HG03060 (cell line): Measurements from ENCODE around the gene EDN3.

Experiments used
- ATAC-seq: cut with Tn5 transposase; IDR thresholded peaks from one replicate; pipeline ENCODE4 v1.9.1; 2021; ENCODE audit warnings: low read depth, moderate number of reproducible peaks; ENCODE audit not compliant: unreplicated experiment

The EDN3 gene

GRCh38 chr20:59360934-59361333 is 60.5 kb downstream of the EDN3 start:
- no peak for ATAC-seq

- no peak for ATAC-seq
These were observed 61.0 kb downstream of the EDN3 start for GRCh38 chr20:59361411-59361810.

- ATAC-seq, result no peak
These were observed 62.7 kb downstream of the EDN3 start for GRCh38 chr20:59363101-59363500.

- no peak for ATAC-seq
These were observed 64.2 kb downstream of the EDN3 start for GRCh38 chr20:59364611-59365010.

DNA sequence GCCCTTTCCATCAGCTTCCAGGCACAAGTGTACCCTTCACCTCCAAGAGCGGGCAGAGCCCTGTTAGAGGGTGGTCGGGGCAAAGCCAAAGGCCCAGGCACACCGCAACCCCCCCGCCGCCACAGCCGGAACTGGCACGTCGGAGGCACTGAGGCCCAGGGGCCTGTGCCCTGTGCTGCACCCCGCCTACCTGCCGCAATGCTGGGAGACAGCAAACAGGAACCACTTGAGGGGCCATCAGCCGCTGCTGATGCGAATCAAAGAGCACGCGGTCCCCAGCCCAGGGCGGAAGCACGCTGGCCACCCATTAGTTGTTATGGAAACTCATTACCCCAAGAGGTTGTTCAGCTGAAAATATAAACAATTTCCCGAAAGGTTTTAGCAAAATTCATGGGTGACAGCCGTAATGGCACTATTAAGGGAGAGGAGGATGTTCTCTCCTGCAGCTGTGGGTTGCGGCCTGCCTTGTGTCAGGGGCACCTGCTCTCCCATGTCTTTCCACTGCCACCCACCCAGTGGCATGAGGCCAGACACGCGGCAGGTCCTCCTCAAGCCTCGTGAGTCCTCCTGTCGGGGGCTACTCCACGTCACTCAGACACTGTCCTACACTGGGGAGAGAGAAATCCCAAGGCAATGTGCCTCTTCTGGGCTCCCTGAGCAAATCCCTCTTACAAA is 65.3 kb downstream of the EDN3 start:
- ATAC-seq, result no peak

DNA sequence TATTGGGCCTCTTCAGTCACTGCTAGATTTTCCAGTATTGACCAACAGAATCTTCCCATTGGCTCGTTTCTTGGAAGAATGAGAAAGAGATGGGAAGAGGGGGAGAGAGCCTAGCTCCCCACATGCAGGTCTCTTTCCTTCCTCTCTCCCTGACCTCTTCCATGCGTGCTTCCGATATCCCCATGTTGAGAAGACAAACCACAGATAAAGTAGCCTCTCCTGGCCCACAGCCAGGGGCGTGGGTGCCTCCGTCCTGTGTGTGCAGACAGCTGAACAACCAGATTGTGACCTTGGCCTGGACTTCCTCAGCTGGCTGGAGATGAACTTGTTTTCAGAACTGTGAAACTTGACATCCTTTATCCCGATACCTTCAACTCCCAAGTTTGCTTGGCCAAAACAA is 71.0 kb downstream of the EDN3 start:
- ATAC-seq, result no peak

DNA sequence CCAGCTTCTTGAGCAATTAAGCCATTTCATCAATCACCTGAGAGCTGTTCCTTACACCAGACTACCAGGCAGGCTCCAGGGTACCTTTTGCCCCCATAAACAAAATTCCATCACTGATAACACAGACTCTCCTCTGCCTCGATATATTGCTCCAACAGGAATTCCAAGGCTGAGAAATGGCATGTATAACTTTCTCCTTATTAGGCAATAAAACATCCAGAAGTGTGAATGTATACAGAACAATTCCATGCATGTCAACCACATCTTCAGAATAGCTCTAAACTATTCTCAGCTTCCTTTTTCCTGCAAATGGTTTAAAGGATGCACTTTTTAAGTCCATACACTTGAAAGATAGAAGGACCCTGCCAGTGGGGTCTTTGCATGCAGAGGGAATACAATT is 73.8 kb downstream of the EDN3 start:
- no peak for ATAC-seq

DNA sequence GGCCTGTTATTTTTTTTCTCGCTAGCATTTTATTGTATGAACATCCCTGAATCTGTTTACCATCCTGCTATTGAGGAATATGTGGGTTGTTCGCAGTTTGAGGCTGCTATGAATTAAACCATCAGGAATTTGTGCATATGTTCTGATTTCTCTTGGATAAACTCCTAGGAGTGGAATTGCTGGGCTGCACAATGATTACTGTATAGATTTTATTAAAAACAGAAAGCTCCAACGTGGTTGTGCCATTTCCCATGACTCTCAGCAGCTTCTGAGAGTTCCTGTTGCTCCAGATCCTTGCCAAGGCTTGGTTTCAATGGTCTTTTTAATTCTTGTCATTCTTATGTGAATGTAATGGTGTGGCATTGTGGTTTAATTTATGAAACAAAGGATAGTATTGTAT is 75.1 kb downstream of the EDN3 start:
- ATAC-seq, result no peak
